OCI-LY1 (cell line): Measurements from ENCODE around the gene PSORS1C1.

ENCODE experiments used
- H2AFZ ChIP-seq: fragments of 200-600 bp; sonication (generic), shearing (Covaris generic); 2 replicates; pipeline ENCODE4 v1.6.0; 2014; ENCODE audit warnings: antibody characterized with exemption, mild to moderate bottlenecking, low read length
- H3F3A ChIP-seq: fragments of 200-600 bp; sonication (generic), shearing (Covaris generic); 2 replicates; pipeline ENCODE4 v1.6.0; 2014; ENCODE audit warnings: mild to moderate bottlenecking, antibody characterized with exemption, low read length, moderate library complexity; ENCODE audit not compliant: insufficient read depth
- H3K27ac ChIP-seq: fragments of 200-600 bp; sonication (generic); 2 replicates; pipeline ENCODE4 v1.5.1; 2014; ENCODE audit warnings: low read length, mixed run types, mild to moderate bottlenecking, low read depth; ENCODE audit not compliant: poor library complexity, severe bottlenecking
- H3K27me3 ChIP-seq: fragments of 200-600 bp; sonication (generic); 2 replicates; pipeline ENCODE4 v1.6.0; 2014; ENCODE audit warnings: antibody characterized with exemption, mild to moderate bottlenecking, low read length, moderate library complexity; ENCODE audit not compliant: insufficient read depth
- H3K36me3 ChIP-seq: fragments of 200-600 bp; sonication (generic); 2 replicates; pipeline ENCODE4 v1.6.1; 2014; ENCODE audit warnings: mild to moderate bottlenecking, antibody characterized with exemption, low read length, moderate library complexity, mixed read lengths; ENCODE audit not compliant: insufficient read depth
- H3K4me1 ChIP-seq: fragments of 200-600 bp; sonication (generic); 2 replicates; pipeline ENCODE4 v1.5.1; 2014; ENCODE audit warnings: mild to moderate bottlenecking, low read length, moderate library complexity; ENCODE audit not compliant: insufficient read depth, severe bottlenecking
- H3K4me2 ChIP-seq: fragments of 200-600 bp; sonication (generic), shearing (Covaris generic); 2 replicates; pipeline ENCODE4 v1.6.1; 2014; ENCODE audit warnings: low read length
- H3K4me3 ChIP-seq: fragments of 200-600 bp; sonication (generic); 2 replicates; pipeline ENCODE4 v1.5.1; 2014; ENCODE audit warnings: low read length, low read depth, mild to moderate bottlenecking, mixed read lengths; ENCODE audit not compliant: poor library complexity, severe bottlenecking
- H3K79me2 ChIP-seq: fragments of 200-600 bp; shearing (Covaris generic); 2 replicates; pipeline ENCODE4 v1.6.1; 2016; ENCODE audit warnings: mixed run types, low read length, mixed read lengths; ENCODE audit not compliant: insufficient read depth
- H3K9ac ChIP-seq: fragments of 200-600 bp; sonication (generic), shearing (Covaris generic); 2 replicates; pipeline ENCODE4 v1.6.1; 2014; ENCODE audit warnings: mild to moderate bottlenecking, low read length, mixed read lengths
- H3K9me2 ChIP-seq: fragments of 200-600 bp; sonication (generic), shearing (Covaris generic); 2 replicates; pipeline ENCODE4 v1.6.1; 2014; ENCODE audit warnings: low read depth, mild to moderate bottlenecking, low read length, mixed read lengths
- H3K9me3 ChIP-seq: fragments of 200-600 bp; shearing (Covaris generic); 2 replicates; pipeline ENCODE4 v1.6.1; 2014; ENCODE audit warnings: low read length, mixed read lengths
- H4K20me1 ChIP-seq: fragments of 200-600 bp; sonication (generic), shearing (Covaris generic); 2 replicates; pipeline ENCODE4 v1.6.0; 2016; ENCODE audit warnings: mild to moderate bottlenecking, low read length; ENCODE audit not compliant: insufficient read depth
- EZH2 ChIP-seq: fragments of 200-600 bp; sonication (generic), shearing (Covaris generic); IDR thresholded peaks from 2 replicates; pipeline ENCODE4 v1.8.0; 2017; ENCODE audit warnings: borderline replicate concordance, mixed run types, mild to moderate bottlenecking, antibody characterized with exemption, low read length, moderate library complexity, mixed read lengths
- TF ChIP-seq, protein P1 (sequence below): fragments of 200-600 bp; sonication (generic), shearing (Covaris generic); IDR thresholded peaks from 2 replicates; pipeline ENCODE4 v1.5.1; 2017; ENCODE audit warnings: mild to moderate bottlenecking, antibody characterized with exemption, low read length, moderate library complexity, mixed read lengths

PSORS1C1 gene

DNA sequence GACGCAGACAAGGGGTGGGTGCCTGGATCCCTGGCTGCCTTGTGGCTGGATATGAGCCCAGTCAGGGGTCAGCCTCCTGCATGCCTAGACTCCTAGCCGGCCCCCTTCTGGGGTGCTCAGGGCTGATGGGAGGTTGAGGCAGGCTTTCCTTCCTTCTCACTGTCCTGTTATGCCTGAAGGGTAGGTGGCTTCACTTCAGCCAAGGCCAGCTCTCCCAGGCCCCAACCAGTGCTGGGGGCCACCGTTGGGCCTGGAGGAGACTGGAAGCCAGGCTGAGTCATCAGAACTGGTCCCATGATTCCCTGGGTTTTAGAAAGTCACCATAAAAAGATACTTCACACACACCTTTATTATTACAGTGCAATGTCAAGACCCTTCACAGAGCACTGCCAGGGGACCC is 58.8 kb downstream of the PSORS1C1 start:
- no peaks in the 10 kb centered on the region for H3K9me2 ChIP-seq
- H3K79me2 ChIP-seq: no peaks in the 10 kb centered on the region
- H3K36me3 ChIP-seq: no peaks in the 10 kb centered on the region
- H3K9me3 ChIP-seq: no peaks in the 10 kb centered on the region
- no peak overlapping the region for H3K27ac ChIP-seq
- H3K9ac ChIP-seq: no peak overlapping the region
- no peaks in the 10 kb centered on the region for H3F3A ChIP-seq
- H3K27me3 ChIP-seq: no peaks in the 10 kb centered on the region
- no peak overlapping the region for H3K4me2 ChIP-seq
- H3K4me3 ChIP-seq: no peak overlapping the region
- H3K4me1 ChIP-seq: peaks cover 3% of the 10 kb centered on the region
- no peaks in the 10 kb centered on the region for H4K20me1 ChIP-seq
- TF ChIP-seq, protein P1, sequence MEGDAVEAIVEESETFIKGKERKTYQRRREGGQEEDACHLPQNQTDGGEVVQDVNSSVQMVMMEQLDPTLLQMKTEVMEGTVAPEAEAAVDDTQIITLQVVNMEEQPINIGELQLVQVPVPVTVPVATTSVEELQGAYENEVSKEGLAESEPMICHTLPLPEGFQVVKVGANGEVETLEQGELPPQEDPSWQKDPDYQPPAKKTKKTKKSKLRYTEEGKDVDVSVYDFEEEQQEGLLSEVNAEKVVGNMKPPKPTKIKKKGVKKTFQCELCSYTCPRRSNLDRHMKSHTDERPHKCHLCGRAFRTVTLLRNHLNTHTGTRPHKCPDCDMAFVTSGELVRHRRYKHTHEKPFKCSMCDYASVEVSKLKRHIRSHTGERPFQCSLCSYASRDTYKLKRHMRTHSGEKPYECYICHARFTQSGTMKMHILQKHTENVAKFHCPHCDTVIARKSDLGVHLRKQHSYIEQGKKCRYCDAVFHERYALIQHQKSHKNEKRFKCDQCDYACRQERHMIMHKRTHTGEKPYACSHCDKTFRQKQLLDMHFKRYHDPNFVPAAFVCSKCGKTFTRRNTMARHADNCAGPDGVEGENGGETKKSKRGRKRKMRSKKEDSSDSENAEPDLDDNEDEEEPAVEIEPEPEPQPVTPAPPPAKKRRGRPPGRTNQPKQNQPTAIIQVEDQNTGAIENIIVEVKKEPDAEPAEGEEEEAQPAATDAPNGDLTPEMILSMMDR: no peak
- TF ChIP-seq EZH2: no peak
- H2AFZ ChIP-seq: no peak overlapping the region

DNA sequence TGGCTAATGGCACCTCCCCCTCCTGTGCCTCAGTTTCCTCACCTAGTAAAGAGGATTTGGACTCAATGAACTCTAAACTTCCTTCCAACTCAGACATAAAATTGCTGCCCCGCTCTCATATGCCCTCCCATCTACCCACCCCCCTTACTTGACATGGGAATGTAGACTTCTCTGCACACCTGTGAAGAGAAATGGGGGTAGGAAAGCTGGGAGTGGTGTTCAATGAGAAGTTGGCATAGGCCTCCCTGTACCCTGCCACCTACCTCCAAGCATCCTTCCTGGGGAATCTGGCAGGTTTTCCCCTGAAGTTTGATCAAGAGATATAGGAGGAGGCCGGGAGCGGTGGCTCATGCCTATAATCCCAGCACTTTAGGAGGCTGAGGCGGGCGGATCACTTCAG is 59.8 kb downstream of the PSORS1C1 start:
- H3K79me2 ChIP-seq: no peaks in the 10 kb centered on the region
- no peak for TF ChIP-seq EZH2
- TF ChIP-seq, protein P1: no peak
- H3F3A ChIP-seq: no peaks in the 10 kb centered on the region
- H3K9me2 ChIP-seq: no peaks in the 10 kb centered on the region
- no peak overlapping the region for H3K9ac ChIP-seq
- no peaks in the 10 kb centered on the region for H3K9me3 ChIP-seq
- H4K20me1 ChIP-seq: no peaks in the 10 kb centered on the region
- H3K4me3 ChIP-seq: no peak overlapping the region
- H3K4me2 ChIP-seq: no peak overlapping the region
- no peaks in the 10 kb centered on the region for H3K36me3 ChIP-seq
- no peak overlapping the region for H2AFZ ChIP-seq
- H3K4me1 ChIP-seq: peaks cover 6% of the 10 kb centered on the region
- H3K27me3 ChIP-seq: no peaks in the 10 kb centered on the region
- no peak overlapping the region for H3K27ac ChIP-seq

DNA sequence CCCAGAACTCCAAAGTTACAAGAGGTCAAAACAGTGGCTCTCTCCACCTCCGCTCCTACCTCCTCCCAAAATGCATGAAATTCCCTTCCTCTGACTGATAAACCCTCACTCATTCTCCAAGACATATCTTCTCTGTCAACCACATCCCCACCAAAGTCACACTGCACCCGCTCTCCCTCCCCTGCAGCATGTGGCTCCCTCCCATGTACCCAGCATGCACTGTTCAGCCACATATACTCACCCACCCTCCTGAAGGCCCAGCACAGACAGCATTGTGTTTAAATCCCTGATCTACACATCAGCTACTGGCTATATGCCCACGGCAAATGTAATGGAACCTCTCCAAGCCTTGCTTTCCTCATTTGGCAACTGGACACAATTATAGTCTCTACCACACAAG is 61.4 kb downstream of the PSORS1C1 start:
- Histone ChIP-seq H4K20me1 (no peaks in the 10 kb centered on the region), H3K9me3 (no peaks in the 10 kb centered on the region), H3K79me2 (no peaks in the 10 kb centered on the region), H3K36me3 (no peaks in the 10 kb centered on the region), H3K27me3 (no peaks in the 10 kb centered on the region), H3K4me1 (peaks cover 6% of the 10 kb centered on the region), H2AFZ (no peak overlapping the region), H3K4me2 (no peak overlapping the region), H3K4me3 (no peak overlapping the region), H3K9me2 (no peaks in the 10 kb centered on the region), H3F3A (no peaks in the 10 kb centered on the region), H3K27ac (no peak overlapping the region), H3K9ac (no peak overlapping the region)
- no peak for TF ChIP-seq EZH2
- TF ChIP-seq, protein P1: no peak
